ENCODE results near the gene PSG5.

DNA sequence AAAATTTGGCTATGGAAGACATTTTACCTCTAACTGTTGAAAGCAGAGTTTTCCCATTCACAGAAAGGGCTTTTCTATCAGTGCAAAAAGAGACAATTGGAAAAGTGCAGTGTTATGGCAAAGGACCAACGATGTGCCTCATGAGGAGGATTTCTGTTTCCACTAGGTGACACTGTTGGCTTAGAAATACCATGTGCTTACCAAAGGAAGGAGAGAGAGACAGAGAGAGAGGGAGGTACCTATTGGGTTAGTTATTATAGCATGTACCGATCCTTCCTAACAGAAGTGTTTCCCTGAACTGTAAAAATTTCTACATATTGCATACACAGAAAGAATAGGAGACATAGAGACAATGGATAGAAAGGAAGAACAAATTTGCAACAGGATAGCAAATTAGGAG, 43.0 kb upstream of the PSG5 start:
- no peak for TF ChIP-seq REST (IDR thresholded peaks at IDR 0.05; ENCODE audit: insufficient replicate concordance, low read depth)
- TF ChIP-seq, protein P1, sequence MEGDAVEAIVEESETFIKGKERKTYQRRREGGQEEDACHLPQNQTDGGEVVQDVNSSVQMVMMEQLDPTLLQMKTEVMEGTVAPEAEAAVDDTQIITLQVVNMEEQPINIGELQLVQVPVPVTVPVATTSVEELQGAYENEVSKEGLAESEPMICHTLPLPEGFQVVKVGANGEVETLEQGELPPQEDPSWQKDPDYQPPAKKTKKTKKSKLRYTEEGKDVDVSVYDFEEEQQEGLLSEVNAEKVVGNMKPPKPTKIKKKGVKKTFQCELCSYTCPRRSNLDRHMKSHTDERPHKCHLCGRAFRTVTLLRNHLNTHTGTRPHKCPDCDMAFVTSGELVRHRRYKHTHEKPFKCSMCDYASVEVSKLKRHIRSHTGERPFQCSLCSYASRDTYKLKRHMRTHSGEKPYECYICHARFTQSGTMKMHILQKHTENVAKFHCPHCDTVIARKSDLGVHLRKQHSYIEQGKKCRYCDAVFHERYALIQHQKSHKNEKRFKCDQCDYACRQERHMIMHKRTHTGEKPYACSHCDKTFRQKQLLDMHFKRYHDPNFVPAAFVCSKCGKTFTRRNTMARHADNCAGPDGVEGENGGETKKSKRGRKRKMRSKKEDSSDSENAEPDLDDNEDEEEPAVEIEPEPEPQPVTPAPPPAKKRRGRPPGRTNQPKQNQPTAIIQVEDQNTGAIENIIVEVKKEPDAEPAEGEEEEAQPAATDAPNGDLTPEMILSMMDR (IDR thresholded peaks at IDR 0.05; ENCODE audit: insufficient read depth, low read length): no peak
